Fibroblast of mammary gland (primary cell): Measurements from ENCODE around the gene RNF4.

Source experiments
- DNase-seq: peaks from one replicate; pipeline ENCODE4 v3.0.0-alpha.2; 2010; ENCODE audit warnings: low read depth
- H3K4me3 ChIP-seq: 2 replicates; pipeline ENCODE4 v1.5.1; 2011; ENCODE audit warnings: low read depth, mild to moderate bottlenecking, low read length, moderate library complexity; ENCODE audit not compliant: control insufficient read depth
- CTCF ChIP-seq: conservative IDR thresholded peaks from 2 replicates; pipeline ENCODE4 v1.5.1; 2011; ENCODE audit warnings: low read depth, low read length, inconsistent platforms; ENCODE audit not compliant: control insufficient read depth, insufficient read depth

Gene RNF4

GRCh38 chr4:2487632-2488031 is 18.7 kb downstream of the RNF4 start:
- H3K4me3 ChIP-seq, result no peak overlapping the region
- no peak for TF ChIP-seq CTCF
- no peak for DNase-seq

- no peak for DNase-seq
- no peak for TF ChIP-seq CTCF
- H3K4me3 ChIP-seq, result no peak overlapping the region
Observed at GRCh38 chr4:2489081-2489805, 20.3 kb downstream of the RNF4 start.

GRCh38 chr4:2489841-2490552 is 21.1 kb downstream of the RNF4 start:
- peak; percentile 76 for DNase-seq
- TF ChIP-seq CTCF, result no peak
- no peak overlapping the region for H3K4me3 ChIP-seq

- no peak for DNase-seq
- no peak for TF ChIP-seq CTCF
- H3K4me3 ChIP-seq, result no peak overlapping the region
Observed at GRCh38 chr4:2492970-2493369, 24.1 kb downstream of the RNF4 start.

- DNase-seq, result no peak
- TF ChIP-seq CTCF, result no peak
- no peak overlapping the region for H3K4me3 ChIP-seq
Observed at GRCh38 chr4:2494992-2495391, 26.1 kb downstream of the RNF4 start.

- no peak for DNase-seq
- H3K4me3 ChIP-seq, result no peak overlapping the region
- TF ChIP-seq CTCF, result no peak
Observed at GRCh38 chr4:2497324-2497723, 28.4 kb downstream of the RNF4 start.
